ENCODE measurements around the gene HCN1. TPM values are rescaled to one million over a fixed set of nuclear protein-coding genes. Genes with fewer than 3 reads are reported as not detected.

Gene HCN1
- total RNA-seq, 1 donor from 2014 or later, result 1.2 TPM

- no peak overlapping the region for H3K4me3 Mint-ChIP-seq
- no peaks in the 10 kb centered on the region for H3K36me3 Mint-ChIP-seq (ENCODE audit: low read depth)
- H3K27me3 Mint-ChIP-seq (ENCODE audit: low read depth), result no peaks in the 10 kb centered on the region
- no peaks in the 10 kb centered on the region for H3K4me1 Mint-ChIP-seq
- TF ChIP-seq, protein P1, sequence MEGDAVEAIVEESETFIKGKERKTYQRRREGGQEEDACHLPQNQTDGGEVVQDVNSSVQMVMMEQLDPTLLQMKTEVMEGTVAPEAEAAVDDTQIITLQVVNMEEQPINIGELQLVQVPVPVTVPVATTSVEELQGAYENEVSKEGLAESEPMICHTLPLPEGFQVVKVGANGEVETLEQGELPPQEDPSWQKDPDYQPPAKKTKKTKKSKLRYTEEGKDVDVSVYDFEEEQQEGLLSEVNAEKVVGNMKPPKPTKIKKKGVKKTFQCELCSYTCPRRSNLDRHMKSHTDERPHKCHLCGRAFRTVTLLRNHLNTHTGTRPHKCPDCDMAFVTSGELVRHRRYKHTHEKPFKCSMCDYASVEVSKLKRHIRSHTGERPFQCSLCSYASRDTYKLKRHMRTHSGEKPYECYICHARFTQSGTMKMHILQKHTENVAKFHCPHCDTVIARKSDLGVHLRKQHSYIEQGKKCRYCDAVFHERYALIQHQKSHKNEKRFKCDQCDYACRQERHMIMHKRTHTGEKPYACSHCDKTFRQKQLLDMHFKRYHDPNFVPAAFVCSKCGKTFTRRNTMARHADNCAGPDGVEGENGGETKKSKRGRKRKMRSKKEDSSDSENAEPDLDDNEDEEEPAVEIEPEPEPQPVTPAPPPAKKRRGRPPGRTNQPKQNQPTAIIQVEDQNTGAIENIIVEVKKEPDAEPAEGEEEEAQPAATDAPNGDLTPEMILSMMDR (conservative IDR thresholded peaks at IDR 0.05), result no peak
- no peak for DNase-seq (ENCODE audit: low read depth, low spot score)
- no peak overlapping the region for H3K27ac Mint-ChIP-seq (ENCODE audit: unreplicated experiment)
- no peaks in the 10 kb centered on the region for H3K9me3 Mint-ChIP-seq
Observed at GRCh38 chr5:45414620-45415573, 281.3 kb downstream of the HCN1 start.

- H3K36me3 Mint-ChIP-seq (ENCODE audit: low read depth), result no peaks in the 10 kb centered on the region
- H3K27me3 Mint-ChIP-seq (ENCODE audit: low read depth), result no peaks in the 10 kb centered on the region
- no peaks in the 10 kb centered on the region for H3K4me1 Mint-ChIP-seq
- no peaks in the 10 kb centered on the region for H3K9me3 Mint-ChIP-seq
- H3K27ac Mint-ChIP-seq (ENCODE audit: unreplicated experiment), result no peak overlapping the region
- no peak for DNase-seq (ENCODE audit: low read depth, low spot score)
- TF ChIP-seq, protein P1 (conservative IDR thresholded peaks at IDR 0.05), result no peak
- H3K4me3 Mint-ChIP-seq, result no peak overlapping the region
Observed at GRCh38 chr5:45411971-45412612, 284.1 kb downstream of the HCN1 start.

DNA sequence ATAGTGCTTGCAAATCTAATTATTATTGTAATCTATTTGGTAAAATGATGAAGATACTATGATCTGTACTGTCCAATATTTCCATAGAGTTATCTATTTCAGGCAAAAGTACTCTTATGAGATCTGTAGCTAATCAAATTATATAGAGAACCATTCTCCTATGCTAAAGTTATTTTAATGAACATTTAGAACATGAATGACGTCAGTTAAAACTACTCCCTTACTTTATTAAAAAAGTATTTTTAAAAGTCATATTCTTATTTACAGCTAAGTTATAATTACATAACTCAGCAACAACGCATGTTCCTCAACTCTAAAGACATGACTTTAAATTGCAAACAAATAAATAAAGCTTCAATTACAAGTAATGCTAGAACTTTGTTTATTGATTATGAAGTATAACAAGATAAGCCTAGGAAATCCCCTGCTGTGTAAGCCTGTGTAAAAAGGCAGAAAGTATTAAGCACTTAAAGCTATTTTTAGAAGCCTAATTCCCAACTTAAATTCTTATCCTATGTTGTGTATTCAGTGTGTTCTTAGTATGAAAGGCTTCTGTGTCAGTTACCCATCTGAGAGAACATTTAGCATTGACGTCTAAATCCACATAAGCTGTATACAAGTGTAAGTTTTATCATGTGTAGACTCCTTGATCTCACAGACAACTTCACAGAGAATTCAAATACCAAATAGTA lies 285.7 kb downstream of the HCN1 start:
- H3K27me3 Mint-ChIP-seq (ENCODE audit: low read depth), result no peaks in the 10 kb centered on the region
- no peaks in the 10 kb centered on the region for H3K9me3 Mint-ChIP-seq
- H3K36me3 Mint-ChIP-seq (ENCODE audit: low read depth), result no peaks in the 10 kb centered on the region
- no peaks in the 10 kb centered on the region for H3K4me1 Mint-ChIP-seq
- no peak for DNase-seq (ENCODE audit: low read depth, low spot score)
- no peak overlapping the region for H3K27ac Mint-ChIP-seq (ENCODE audit: unreplicated experiment)
- TF ChIP-seq, protein P1 (conservative IDR thresholded peaks at IDR 0.05), result no peak
- no peak overlapping the region for H3K4me3 Mint-ChIP-seq

GRCh38 chr5:45408067-45408466 lies 288.1 kb downstream of the HCN1 start:
- Mint-ChIP-seq H3K4me3 (no peak overlapping the region), H3K27ac (ENCODE audit: unreplicated experiment) (no peak overlapping the region), H3K4me1 (no peaks in the 10 kb centered on the region), H3K9me3 (no peaks in the 10 kb centered on the region), H3K36me3 (ENCODE audit: low read depth) (no peaks in the 10 kb centered on the region), H3K27me3 (ENCODE audit: low read depth) (no peaks in the 10 kb centered on the region)
- DNase-seq (ENCODE audit: low read depth, low spot score), result no peak
- TF ChIP-seq, protein P1 (conservative IDR thresholded peaks at IDR 0.05), result no peak

GRCh38 chr5:45402804-45403455 lies 293.2 kb downstream of the HCN1 start:
- no peaks in the 10 kb centered on the region for H3K4me1 Mint-ChIP-seq
- no peak overlapping the region for H3K4me3 Mint-ChIP-seq
- H3K27ac Mint-ChIP-seq (ENCODE audit: unreplicated experiment), result no peak overlapping the region
- no peaks in the 10 kb centered on the region for H3K36me3 Mint-ChIP-seq (ENCODE audit: low read depth)
- H3K27me3 Mint-ChIP-seq (ENCODE audit: low read depth), result no peaks in the 10 kb centered on the region
- TF ChIP-seq, protein P1 (conservative IDR thresholded peaks at IDR 0.05), result no peak
- DNase-seq (ENCODE audit: low read depth, low spot score), result no peak
- H3K9me3 Mint-ChIP-seq, result no peaks in the 10 kb centered on the region

Data from neural crest cell (in vitro differentiated cells).